ENCODE measurements around the gene CFL2.
"Not testable (repeated sequence)": the region's sequence is repeated elsewhere in the genome, so short reads cannot be mapped to it uniquely, and the experiment has no call there.

DNA sequence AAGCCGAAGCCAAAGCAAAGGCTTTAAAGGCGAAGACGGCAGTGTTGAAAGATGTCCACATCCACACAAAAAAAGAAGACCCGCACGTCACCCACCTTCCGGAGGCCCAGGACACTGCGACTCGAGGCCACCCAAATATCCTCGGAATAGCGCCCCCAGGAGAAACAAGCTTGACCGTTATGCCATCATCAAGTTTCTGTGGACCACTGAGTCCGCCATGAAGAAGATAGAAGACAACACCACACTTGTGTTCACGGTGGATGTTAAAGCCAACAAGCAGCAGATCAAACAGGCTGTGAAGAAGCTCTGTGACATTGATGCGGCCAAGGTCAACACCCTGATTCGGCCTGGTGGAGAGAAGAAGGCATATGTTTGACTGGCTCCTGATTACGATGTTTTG is 20.2 kb downstream of the CFL2 start:
- TF ChIP-seq KDM1A (CRISPR knock-in tag; IDR thresholded peaks at IDR 0.05); HCFC1 (IDR thresholded peaks at IDR 0.05; ENCODE audit: low read depth, low read length); MYNN (CRISPR knock-in tag; IDR thresholded peaks at IDR 0.05; ENCODE audit: low read depth); PHB2 (IDR thresholded peaks at IDR 0.05; ENCODE audit: partially characterized antibody); STAT5B (CRISPR knock-in tag; IDR thresholded peaks at IDR 0.05); SUZ12 (IDR thresholded peaks at IDR 0.05; ENCODE audit: low read depth, low read length); SALL1 (CRISPR knock-in tag; IDR thresholded peaks at IDR 0.05); NBN (conservative IDR thresholded peaks at IDR 0.05); ZMYM3 (CRISPR knock-in tag; IDR thresholded peaks at IDR 0.05); SP1 (CRISPR knock-in tag; IDR thresholded peaks at IDR 0.05): not testable (repeated sequence)
- TF ChIP-seq, protein P1, sequence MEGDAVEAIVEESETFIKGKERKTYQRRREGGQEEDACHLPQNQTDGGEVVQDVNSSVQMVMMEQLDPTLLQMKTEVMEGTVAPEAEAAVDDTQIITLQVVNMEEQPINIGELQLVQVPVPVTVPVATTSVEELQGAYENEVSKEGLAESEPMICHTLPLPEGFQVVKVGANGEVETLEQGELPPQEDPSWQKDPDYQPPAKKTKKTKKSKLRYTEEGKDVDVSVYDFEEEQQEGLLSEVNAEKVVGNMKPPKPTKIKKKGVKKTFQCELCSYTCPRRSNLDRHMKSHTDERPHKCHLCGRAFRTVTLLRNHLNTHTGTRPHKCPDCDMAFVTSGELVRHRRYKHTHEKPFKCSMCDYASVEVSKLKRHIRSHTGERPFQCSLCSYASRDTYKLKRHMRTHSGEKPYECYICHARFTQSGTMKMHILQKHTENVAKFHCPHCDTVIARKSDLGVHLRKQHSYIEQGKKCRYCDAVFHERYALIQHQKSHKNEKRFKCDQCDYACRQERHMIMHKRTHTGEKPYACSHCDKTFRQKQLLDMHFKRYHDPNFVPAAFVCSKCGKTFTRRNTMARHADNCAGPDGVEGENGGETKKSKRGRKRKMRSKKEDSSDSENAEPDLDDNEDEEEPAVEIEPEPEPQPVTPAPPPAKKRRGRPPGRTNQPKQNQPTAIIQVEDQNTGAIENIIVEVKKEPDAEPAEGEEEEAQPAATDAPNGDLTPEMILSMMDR (CRISPR knock-in tag; IDR thresholded peaks at IDR 0.05), result peak; percentile 3; the same call in 1 of the 2 replicates
- TF ChIP-seq SP1 (IDR thresholded peaks at IDR 0.05), result peak; percentile 44; the same call in 1 of the 2 replicates

Measured in HepG2 (cell line).